GM23248 (cell line): Measurements from ENCODE around the gene KCNIP3.
"Not testable (repeated sequence)": the region's sequence is repeated elsewhere in the genome, so short reads cannot be mapped to it uniquely, and the experiment has no call there.

Source experiments
- EZH2 ChIP-seq: fragments of 200-600 bp; sonication (generic); IDR thresholded peaks from 2 replicates; pipeline ENCODE4 v1.6.1; 2018; ENCODE audit warnings: antibody characterized with exemption, mild to moderate bottlenecking; ENCODE audit not compliant: insufficient read depth, poor library complexity, severe bottlenecking
- EZH2phosphoT487 ChIP-seq: fragments of 200-600 bp; sonication (generic); IDR thresholded peaks from 2 replicates; pipeline ENCODE4 v1.6.1; 2018; ENCODE audit warnings: antibody characterized with exemption, moderate library complexity, mild to moderate bottlenecking, low read depth; ENCODE audit not compliant: insufficient read depth

GRCh38 chr2:95415561-95415960 is 118.4 kb downstream of the KCNIP3 start:
- not testable (repeated sequence) for TF ChIP-seq EZH2, EZH2phosphoT487
